Measurements from ENCODE around the gene SEMA3E.

SEMA3E gene

DNA sequence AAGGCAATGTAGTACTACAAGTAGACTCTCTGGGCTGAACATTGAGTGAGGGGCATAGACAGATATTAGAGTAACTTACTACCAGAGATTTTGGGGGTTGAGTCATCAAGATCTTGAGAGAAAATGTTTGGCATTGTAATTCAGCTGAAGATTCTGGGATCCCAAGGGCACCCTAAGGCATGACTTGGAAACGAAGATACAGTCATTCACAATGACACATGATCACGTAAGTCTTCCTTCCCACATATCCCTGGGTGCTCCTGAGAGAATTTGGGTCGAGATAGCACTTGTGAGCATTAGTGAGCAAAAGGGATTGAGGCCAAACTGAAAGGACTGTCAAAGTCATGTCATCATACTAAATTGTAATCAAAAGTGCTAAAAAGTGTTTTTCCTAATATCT lies 293.8 kb downstream of the SEMA3E start:
- no peak for DNase-seq (ENCODE audit: low read depth in 2 of 2)

DNA sequence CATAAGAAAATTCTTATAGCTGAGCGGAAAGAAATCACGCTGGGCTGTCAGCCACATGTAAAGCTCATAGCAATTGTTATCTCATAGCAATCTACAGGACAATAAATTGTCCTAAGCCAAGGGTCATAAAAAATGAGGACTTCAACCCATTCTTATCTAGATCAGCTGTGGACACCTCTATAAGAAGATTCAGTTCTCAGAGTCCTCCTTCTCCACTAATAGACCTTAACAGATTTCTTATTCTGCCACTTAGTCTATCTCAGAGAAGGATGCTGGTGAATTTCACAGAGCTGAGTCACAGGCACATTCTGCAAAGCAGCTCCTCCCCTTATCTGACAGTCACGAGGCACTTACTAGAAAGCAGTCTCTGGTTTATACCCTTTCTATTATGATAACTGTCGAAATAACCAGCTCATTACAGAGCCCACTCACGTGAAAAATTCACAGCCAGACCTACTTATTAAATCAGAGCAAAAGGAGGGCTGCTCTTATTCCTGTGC lies 300.9 kb downstream of the SEMA3E start:
- no peak for DNase-seq (ENCODE audit: low read depth in 2 of 2)

DNA sequence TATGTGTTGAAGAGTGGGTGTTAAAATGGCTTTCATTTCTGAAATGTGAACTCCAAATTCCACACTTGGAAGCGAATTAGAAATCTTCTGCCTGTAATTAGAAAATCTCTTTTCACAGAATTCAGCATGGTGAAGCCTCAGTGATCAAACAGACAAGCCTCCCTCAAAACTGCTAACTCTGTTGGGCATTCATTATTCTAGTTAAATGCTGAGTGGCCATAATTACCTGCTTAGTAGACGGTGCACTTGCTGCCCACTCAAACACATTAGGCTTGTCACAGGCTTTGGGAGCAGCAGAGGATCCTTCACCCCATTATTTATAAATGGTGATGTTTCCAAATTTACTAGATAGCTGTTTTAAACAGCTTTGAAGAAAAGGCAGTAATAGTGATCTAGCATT lies 309.0 kb downstream of the SEMA3E start:
- DNase-seq (ENCODE audit: low read depth in 2 of 2): no peak

DNA sequence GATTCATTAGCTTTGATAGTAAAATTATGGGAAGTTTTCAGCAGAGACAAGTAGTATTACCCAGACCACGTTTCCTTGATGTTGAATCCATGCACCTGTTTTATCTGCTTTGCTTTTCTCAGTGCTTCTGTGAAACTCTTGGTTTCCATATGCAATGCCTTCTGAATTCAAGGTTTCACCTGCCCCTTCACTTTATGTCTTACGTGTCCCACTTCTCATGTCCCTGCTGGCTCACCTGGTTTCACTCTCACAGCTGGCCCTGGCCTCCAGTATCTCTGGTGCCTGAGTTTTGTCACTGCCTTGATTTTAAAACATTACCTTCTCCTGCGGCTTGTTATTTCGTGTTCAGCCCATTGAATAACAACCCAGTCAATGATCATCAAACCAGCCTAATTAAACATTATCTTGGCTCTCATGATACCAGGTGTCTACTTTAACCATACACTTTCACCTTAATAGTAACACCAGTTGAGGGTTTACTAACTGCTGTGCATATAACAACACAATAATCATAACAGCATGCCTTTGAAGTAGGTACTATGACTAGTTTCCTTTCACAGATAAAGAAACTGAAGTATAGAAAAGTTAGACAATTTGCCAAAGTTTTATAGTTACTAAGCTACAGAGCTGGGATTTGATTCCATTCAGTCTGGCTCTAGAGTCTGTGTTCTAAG lies 310.5 kb downstream of the SEMA3E start:
- DNase-seq (ENCODE audit: low read depth in 2 of 2): no peak

DNA sequence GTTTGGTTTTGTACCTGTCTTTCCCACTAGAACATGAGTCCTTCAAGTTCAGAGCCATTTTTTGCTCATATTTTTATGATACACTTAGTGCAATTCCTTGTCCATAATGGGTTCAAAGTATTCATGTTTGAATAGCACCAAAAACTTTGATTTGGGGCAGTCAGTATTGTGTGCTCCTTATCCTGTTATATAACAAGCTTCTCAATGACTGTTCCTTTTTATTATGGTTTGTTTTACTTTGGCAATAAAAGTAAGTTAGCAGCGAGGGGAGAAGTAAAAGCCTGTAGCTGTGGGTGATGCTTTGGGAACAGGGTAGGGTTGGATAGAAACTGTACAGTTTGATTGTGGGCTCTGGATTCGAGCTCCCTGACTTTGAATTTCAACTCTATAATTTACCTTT lies 311.9 kb downstream of the SEMA3E start:
- no peak for DNase-seq (ENCODE audit: low read depth in 2 of 2)

DNA sequence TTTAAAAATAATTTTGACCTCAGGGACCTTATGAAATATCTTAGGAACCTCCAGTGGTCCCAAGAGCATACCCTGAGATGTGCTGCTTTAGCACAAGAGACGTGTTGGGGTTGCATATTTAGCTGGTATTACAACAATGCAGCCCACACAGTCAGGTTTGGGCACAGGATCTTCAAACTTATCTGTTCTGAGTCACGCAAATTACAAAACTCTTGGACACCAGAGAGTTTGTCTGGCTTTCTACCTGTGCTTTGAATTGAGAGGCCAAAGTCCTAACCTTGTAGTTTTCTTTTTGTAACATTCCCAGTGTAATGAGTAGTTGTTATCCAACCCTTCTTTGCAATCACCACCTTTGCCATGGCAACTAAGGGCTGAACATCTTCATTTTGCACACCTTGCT lies 322.7 kb downstream of the SEMA3E start:
- no peak for DNase-seq (ENCODE audit: low read depth in 2 of 2)

DNA sequence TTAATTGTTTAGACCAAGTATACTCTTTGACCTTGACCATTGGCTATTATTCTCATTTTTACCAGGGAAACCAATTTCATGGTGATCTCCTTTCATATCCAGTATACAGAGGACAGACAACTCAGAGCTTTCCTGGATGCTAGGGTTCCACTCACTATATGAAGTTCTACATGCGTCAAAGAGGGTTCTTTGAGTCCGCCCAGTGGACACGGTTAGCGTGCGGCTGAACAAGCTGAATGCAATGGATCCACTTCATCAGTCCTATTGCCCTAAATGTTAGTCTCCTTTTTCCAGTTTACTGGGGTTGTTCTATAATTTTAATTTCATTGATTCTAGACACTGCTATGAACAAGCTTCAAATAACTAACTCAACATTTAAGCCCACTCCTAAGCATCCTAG lies 323.9 kb downstream of the SEMA3E start:
- DNase-seq (ENCODE audit: low read depth in 2 of 2): no peak

DNA sequence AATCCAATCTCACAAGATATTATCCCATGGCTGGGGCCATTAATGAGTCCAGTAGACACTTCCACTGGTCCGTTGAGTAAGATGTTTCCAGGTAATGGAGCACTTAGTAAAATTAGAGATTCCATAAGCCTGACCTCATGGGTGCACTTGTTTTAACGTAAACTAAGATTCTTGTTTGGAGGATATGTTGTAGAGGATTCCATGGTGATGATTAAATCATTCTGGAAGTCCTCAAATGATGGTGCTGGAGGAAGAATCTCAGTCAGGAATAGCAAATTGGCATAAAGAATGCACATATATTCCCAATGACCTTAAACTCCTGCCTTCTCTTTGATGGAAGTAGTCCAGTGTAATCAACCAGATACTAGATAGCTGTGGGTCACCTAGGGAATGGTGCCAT lies 324.3 kb downstream of the SEMA3E start:
- DNase-seq (ENCODE audit: low read depth in 2 of 2): no peak

DNA sequence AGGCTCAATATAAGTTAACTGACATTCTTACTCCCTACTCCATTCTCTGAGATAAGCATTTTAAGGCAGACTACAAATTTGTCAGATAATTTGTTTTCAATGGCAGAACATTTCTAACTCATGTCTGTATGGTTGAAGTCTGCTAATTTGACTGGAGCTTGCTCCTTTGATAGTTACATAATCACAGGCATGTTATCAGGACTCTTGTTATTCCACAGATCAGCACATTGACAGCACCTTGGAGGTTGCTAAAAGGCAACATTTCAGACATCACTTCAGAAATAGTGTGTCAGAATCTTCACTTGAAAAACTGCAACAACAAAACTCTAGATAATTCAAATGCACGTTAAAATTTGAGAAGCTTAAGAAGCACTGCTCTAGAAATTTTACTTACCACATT lies 327.9 kb downstream of the SEMA3E start:
- no peak for DNase-seq (ENCODE audit: low read depth in 2 of 2)

DNA sequence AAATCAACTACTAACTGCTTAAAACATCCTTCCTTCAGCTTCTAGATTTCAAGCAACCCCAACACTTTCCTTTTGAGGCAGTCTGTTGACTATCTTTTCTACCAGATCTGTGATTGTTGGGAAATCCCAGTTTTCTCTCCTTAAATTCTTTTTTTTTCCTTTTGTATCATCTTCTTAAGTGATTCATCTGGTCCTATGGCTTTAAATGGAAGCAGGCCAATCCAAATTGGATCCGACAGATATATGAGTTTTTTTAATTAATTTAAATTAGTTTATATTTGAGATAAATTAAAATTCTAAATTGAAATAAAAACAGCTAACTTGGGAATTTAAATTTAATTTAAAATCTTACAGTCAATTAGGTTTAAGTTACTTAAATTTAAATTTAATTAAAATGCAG lies 335.0 kb downstream of the SEMA3E start:
- no peak for DNase-seq (ENCODE audit: low read depth in 2 of 2)
